UCSD-AML1 (cell line): Measurements from ENCODE around the gene RTL9.
"Not testable (repeated sequence)": the region's sequence is repeated elsewhere in the genome, so short reads cannot be mapped to it uniquely, and the experiment has no call there.

Source experiments
- DNase-seq: peaks from one replicate; lab custom pipeline; 2025; ENCODE audit not compliant: unreplicated experiment; lab: John Stamatoyannopoulos, UW

Gene RTL9

DNA sequence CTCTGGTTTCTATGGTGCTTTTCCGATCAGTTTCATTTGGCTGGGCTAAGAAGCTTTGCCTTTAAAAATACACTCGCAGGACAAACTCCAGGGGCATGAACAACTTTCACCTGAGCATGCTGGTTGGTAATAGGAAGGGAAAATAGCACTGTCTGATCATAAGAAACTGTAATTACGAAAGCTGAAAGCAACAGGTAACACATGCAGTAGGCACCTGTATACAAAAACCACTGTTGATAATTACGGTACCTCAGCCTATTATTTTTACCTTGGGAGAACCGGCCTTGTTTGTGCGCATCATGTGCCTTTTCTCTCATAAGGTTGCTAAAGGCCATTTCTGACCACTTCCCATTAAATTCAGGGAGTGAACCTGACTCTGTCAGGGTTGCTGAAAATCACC is 45.7 kb downstream of the RTL9 start:
- DNase-seq = no peak

DNA sequence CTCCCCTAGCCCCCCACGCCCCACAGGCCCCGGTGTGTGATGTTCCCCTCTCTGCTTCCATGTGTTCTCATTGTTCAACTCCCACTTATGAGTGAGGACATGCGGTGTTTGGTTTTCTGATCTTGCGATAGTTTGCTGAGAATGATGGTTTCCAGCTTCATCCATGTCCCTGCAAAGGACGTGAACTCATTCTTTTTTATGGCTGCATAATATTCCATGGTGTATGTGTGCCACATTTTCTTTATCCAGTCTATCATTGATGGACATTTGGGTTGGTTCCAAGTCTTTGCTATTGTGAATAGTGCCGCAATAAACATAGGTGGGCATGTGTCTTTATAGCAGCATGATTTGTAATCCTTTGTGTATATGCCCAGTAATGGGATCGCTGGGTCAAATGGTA is 47.6 kb downstream of the RTL9 start:
- DNase-seq = not testable (repeated sequence)

DNA sequence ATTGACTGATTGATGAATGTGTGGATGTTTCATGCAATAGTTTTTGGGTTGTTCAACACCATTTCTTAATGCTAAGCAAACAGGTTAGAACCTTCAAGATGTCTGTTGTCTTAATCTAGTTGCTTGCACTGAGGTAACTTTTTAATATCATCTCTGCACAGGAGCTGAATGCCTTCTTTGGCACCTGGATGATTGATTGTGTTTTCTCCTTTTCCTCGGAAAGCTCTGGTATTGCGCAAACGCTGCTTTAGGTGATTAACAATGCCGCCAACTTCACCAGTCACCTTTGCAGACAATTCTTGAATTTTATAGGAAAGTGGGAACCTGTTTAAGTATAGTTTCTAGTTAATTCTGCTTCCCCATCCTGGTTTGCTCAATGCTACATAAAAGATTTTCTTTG is 48.2 kb downstream of the RTL9 start:
- no peak for DNase-seq

DNA sequence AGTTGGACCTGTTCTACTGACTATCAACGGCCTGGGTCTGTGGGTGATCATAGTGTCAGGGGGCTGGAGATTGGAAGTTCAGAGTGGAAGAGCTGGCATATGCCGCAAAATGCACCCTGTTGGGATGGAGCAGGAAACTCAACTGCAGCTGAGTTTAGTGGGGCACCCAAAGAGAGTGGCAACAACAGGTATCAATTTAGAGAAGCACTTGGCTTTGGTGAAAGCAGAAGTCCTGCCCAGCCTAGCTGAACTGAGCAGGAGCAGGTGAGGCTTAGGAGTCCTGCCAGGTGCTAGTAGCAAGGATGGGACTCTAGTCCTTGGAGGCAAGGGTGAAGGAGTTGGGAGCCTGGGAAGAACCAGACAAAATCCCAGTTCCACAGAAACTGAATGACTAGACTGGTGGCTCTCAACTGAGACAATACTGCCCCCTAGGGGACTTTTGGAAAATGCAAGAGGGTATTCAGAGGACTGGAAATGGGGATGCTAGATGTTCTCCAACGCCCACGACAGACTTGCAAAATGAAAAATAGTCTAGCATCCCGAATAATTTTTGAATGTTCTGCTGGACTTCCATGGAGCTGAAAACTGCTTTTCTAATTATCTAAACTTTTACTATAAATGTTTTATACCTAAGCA is 49.4 kb downstream of the RTL9 start:
- peak; percentile 18 for DNase-seq
